Neural cell (in vitro differentiated cells): ENCODE results near the gene CTTNBP2NL. TPM values are rescaled to one million over a fixed set of nuclear protein-coding genes. Genes with fewer than 3 reads are reported as not detected.

Experiments
- H2AFZ ChIP-seq: fragments of 200-600, 300-800 bp; sonication (generic), shearing (Covaris generic); 2 replicates; pipeline ENCODE4 v1.6.0; 2014; ENCODE audit warnings: low read depth, mild to moderate bottlenecking, antibody characterized with exemption, low read length, moderate library complexity
- H3F3A ChIP-seq: fragments of 200-600 bp; shearing (Covaris generic); 2 replicates; pipeline ENCODE4 v1.6.1; 2016; ENCODE audit warnings: mild to moderate bottlenecking, moderate library complexity, mixed read lengths, antibody characterized with exemption, low read length; ENCODE audit not compliant: insufficient read depth, poor library complexity, severe bottlenecking
- H3K27ac ChIP-seq: fragments of 200-600, 300-800 bp; sonication (generic), shearing (Covaris generic); 2 replicates; pipeline ENCODE4 v1.5.1; 2014; ENCODE audit warnings: mild to moderate bottlenecking, low read length, moderate library complexity
- H3K27me3 ChIP-seq: fragments of 300-800, 200-600 bp; sonication (generic), shearing (Covaris generic); 2 replicates; pipeline ENCODE4 v1.6.0; 2014; ENCODE audit warnings: mild to moderate bottlenecking, low read depth, low read length, moderate library complexity; ENCODE audit not compliant: insufficient read depth
- H3K36me3 ChIP-seq: fragments of 300-800, 200-600 bp; sonication (generic), shearing (Covaris generic); 2 replicates; pipeline ENCODE4 v1.5.1; 2014; ENCODE audit warnings: mild to moderate bottlenecking, antibody characterized with exemption, low read length, moderate library complexity; ENCODE audit not compliant: insufficient read depth
- H3K4me2 ChIP-seq: fragments of 300-800, 200-600 bp; sonication (generic), shearing (Covaris generic); 2 replicates; pipeline ENCODE4 v1.6.0; 2014; ENCODE audit warnings: mild to moderate bottlenecking, low read length
- H3K4me3 ChIP-seq: fragments of 300-800, 200-600 bp; sonication (generic), shearing (Covaris generic); 2 replicates; pipeline ENCODE4 v1.5.1; 2014; ENCODE audit warnings: mild to moderate bottlenecking, low read length, moderate library complexity
- H3K79me2 ChIP-seq: fragments of 200-600 bp; shearing (Covaris generic); replicated peaks from 2 replicates; pipeline ENCODE4 v1.6.0; 2014; ENCODE audit warnings: mild to moderate bottlenecking, low read length, moderate library complexity; ENCODE audit not compliant: insufficient read depth
- H3K9ac ChIP-seq: fragments of 300-800, 200-600 bp; sonication (generic), shearing (Covaris generic); 2 replicates; pipeline ENCODE4 v1.6.1; 2016; ENCODE audit warnings: mild to moderate bottlenecking, low read length, mixed read lengths
- H3K9me2 ChIP-seq: fragments of 200-600 bp; shearing (Covaris generic); 2 replicates; pipeline ENCODE4 v1.6.1; 2016; ENCODE audit warnings: mild to moderate bottlenecking, low read length, mixed read lengths; ENCODE audit not compliant: insufficient read depth
- H3K9me3 ChIP-seq: fragments of 200-600, 300-800 bp; sonication (generic), shearing (Covaris generic); 2 replicates; pipeline ENCODE4 v1.6.1; 2016; ENCODE audit warnings: mild to moderate bottlenecking, mixed run types, low read length, moderate library complexity, mixed read lengths
- H4K20me1 ChIP-seq: fragments of 200-600 bp; shearing (Covaris generic); 2 replicates; pipeline ENCODE4 v1.6.1; 2016; ENCODE audit warnings: mild to moderate bottlenecking, mixed run types; ENCODE audit not compliant: insufficient read depth
- CTCF ChIP-seq: fragments of 450-650 bp; IDR thresholded peaks from 2 replicates; pipeline ENCODE4 v1.5.1; 2014; ENCODE audit warnings: antibody characterized with exemption, mild to moderate bottlenecking, moderate library complexity; ENCODE audit not compliant: poor library complexity, severe bottlenecking
- EP300 ChIP-seq: fragments of 450-650 bp; conservative IDR thresholded peaks from 2 replicates; pipeline ENCODE4 v1.6.1; 2014; ENCODE audit warnings: antibody characterized with exemption, mild to moderate bottlenecking, moderate library complexity; ENCODE audit not compliant: poor library complexity, severe bottlenecking
- EZH2 ChIP-seq: fragments of 200-600, 300-800 bp; shearing (Covaris generic), sonication (generic); IDR thresholded peaks from 2 replicates; pipeline ENCODE4 v1.6.1; 2014; ENCODE audit warnings: antibody characterized with exemption, low read length, borderline replicate concordance, mild to moderate bottlenecking; ENCODE audit not compliant: insufficient read depth, poor library complexity, severe bottlenecking
- MXI1 ChIP-seq: fragments of 450-650 bp; conservative IDR thresholded peaks from 2 replicates; pipeline ENCODE4 v1.6.1; 2014; ENCODE audit warnings: antibody characterized with exemption, mild to moderate bottlenecking; ENCODE audit not compliant: poor library complexity, severe bottlenecking
- POLR2AphosphoS5 ChIP-seq: IDR thresholded peaks from 2 replicates; pipeline ENCODE4 v1.6.1; 2012
- RAD21 ChIP-seq: fragments of 450-650 bp; conservative IDR thresholded peaks from 2 replicates; pipeline ENCODE4 v1.6.1; 2014; ENCODE audit warnings: antibody characterized with exemption, mild to moderate bottlenecking, moderate library complexity
- REST ChIP-seq: IDR thresholded peaks from 2 replicates; pipeline ENCODE4 v1.6.1; 2012; ENCODE audit warnings: borderline replicate concordance
- SMC3 ChIP-seq: fragments of 450-650 bp; conservative IDR thresholded peaks from 2 replicates; pipeline ENCODE4 v1.6.1; 2014; ENCODE audit warnings: antibody characterized with exemption, mild to moderate bottlenecking, moderate library complexity; ENCODE audit not compliant: poor library complexity
- TAF1 ChIP-seq: IDR thresholded peaks from 2 replicates; pipeline ENCODE4 v1.6.1; 2012; ENCODE audit warnings: low read depth
- polyA plus RNA-seq: library from polyadenylated mRNA; depleted of rRNA; stranded (reverse); fragments of >200 nt; gene quantifications from 2 replicates; pipeline ENCODE4 v1.2.3, GENCODE V29; 2014

The CTTNBP2NL gene
- polyA plus RNA-seq, 1 donor from 2014 or later: 11.8 TPM

- Histone ChIP-seq H4K20me1 (no peaks in the 10 kb centered on the region), H3K4me2 (no peak overlapping the region), H3F3A (no peaks in the 10 kb centered on the region), H3K9me2 (no peaks in the 10 kb centered on the region), H3K27me3 (no peaks in the 10 kb centered on the region), H3K4me3 (no peak overlapping the region), H3K9me3 (no peaks in the 10 kb centered on the region), H3K36me3 (no peaks in the 10 kb centered on the region), H3K79me2 (no peaks in the 10 kb centered on the region), H3K9ac (no peak overlapping the region), H3K27ac (no peak overlapping the region), H2AFZ (no peak overlapping the region)
- TF ChIP-seq TAF1 (no peak), REST (no peak), EP300 (no peak), CTCF (no peak), SMC3 (no peak), POLR2AphosphoS5 (no peak), MXI1 (no peak), EZH2 (no peak), RAD21 (no peak)
Observed at GRCh38 chr1:112368198-112368597, 27.8 kb upstream of the CTTNBP2NL start.

- Histone ChIP-seq H4K20me1 (no peaks in the 10 kb centered on the region), H3K9ac (no peak overlapping the region), H3K79me2 (no peaks in the 10 kb centered on the region), H2AFZ (no peak overlapping the region), H3K36me3 (no peaks in the 10 kb centered on the region), H3K9me3 (no peaks in the 10 kb centered on the region), H3K27ac (no peak overlapping the region), H3K27me3 (no peaks in the 10 kb centered on the region), H3K4me3 (no peak overlapping the region), H3F3A (no peaks in the 10 kb centered on the region), H3K9me2 (no peaks in the 10 kb centered on the region), H3K4me2 (no peak overlapping the region)
- TF ChIP-seq CTCF: peak; percentile 97
- peak; percentile 93 for TF ChIP-seq RAD21
- no peak for TF ChIP-seq POLR2AphosphoS5
- peak; percentile 92 for TF ChIP-seq SMC3
Observed at GRCh38 chr1:112369392-112370285, 26.4 kb upstream of the CTTNBP2NL start.
